ENCODE measurements around the gene CNGA2. TPM values are rescaled to one million over a fixed set of nuclear protein-coding genes. Genes with fewer than 3 reads are reported as not detected.

Gene CNGA2
- total RNA-seq, 1 experiment from 2014 or later = not detected

DNA sequence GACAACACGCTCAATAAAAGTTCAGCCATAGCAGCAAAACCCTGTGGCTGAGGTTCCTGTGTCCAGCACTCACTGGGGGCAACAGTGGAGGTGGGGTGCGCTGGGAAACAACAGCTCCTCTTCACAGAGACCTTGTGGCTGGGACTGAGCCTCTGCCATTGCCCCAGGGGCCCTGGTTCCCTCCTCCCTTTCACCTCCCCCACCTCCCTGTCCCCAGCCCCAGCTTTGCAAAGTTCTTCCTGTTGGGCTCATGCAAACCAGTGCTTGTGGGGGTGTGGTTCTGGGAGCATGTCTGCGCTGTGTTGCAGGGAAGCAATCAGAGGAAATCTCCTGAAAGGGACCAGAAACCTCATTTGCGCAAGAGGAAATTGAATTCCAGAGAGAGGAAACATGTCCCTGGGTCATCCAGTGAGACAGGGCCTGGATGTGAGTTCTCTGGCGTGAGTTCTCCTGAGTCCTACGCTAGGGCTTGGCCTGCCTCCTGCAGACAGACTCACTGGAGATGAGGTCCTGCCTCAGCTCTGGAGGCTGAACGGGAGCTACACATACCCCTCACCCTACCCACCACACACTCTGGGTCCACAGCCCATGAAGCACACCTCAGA, 11.3 kb upstream of the CNGA2 start:
- ChIA-PET CTCF (no interaction called here), POLR2A (no interaction called here)
- Histone ChIP-seq H3K9me3 (no peaks in the 10 kb centered on the region), H3K4me1 (no peaks in the 10 kb centered on the region), H3K27me3 (replicated peaks; ENCODE audit: control insufficient read depth, insufficient read depth, low read length) (no peaks in the 10 kb centered on the region), H3K36me3 (ENCODE audit: control insufficient read depth, insufficient read depth, low read length) (no peaks in the 10 kb centered on the region), H3K4me3 (ENCODE audit: low read depth, low read length) (no peak overlapping the region)
- H3K4me1 Mint-ChIP-seq (ENCODE audit: low read depth, unreplicated experiment) = no peaks in the 10 kb centered on the region
- no peaks in the 10 kb centered on the region for H3K9me3 Mint-ChIP-seq (ENCODE audit: unreplicated experiment)
- H3K36me3 Mint-ChIP-seq (ENCODE audit: insufficient read depth, unreplicated experiment) = no peaks in the 10 kb centered on the region
- peaks cover 3% of the 10 kb centered on the region for H3K27me3 Mint-ChIP-seq (ENCODE audit: insufficient read depth, unreplicated experiment)
- TF ChIP-seq, protein P1, sequence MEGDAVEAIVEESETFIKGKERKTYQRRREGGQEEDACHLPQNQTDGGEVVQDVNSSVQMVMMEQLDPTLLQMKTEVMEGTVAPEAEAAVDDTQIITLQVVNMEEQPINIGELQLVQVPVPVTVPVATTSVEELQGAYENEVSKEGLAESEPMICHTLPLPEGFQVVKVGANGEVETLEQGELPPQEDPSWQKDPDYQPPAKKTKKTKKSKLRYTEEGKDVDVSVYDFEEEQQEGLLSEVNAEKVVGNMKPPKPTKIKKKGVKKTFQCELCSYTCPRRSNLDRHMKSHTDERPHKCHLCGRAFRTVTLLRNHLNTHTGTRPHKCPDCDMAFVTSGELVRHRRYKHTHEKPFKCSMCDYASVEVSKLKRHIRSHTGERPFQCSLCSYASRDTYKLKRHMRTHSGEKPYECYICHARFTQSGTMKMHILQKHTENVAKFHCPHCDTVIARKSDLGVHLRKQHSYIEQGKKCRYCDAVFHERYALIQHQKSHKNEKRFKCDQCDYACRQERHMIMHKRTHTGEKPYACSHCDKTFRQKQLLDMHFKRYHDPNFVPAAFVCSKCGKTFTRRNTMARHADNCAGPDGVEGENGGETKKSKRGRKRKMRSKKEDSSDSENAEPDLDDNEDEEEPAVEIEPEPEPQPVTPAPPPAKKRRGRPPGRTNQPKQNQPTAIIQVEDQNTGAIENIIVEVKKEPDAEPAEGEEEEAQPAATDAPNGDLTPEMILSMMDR (IDR thresholded peaks at IDR 0.05; ENCODE audit: insufficient read depth in 1 of 2, low read depth in 1 of 2, low read length in 1 of 2, severe bottlenecking in 1 of 2, unreplicated experiment in 1 of 2) = no peak
- no peak for DNase-seq
- no peak overlapping the region for H3K4me3 Mint-ChIP-seq (ENCODE audit: unreplicated experiment)
- no TSS peak for BruUV-seq (replicated peaks)
- intact Hi-C loops (cut with micrococcal nuclease; ENCODE audit: unreplicated experiment) = no loop called here
- H3K27ac Mint-ChIP-seq (ENCODE audit: unreplicated experiment) = no peak overlapping the region

DNA sequence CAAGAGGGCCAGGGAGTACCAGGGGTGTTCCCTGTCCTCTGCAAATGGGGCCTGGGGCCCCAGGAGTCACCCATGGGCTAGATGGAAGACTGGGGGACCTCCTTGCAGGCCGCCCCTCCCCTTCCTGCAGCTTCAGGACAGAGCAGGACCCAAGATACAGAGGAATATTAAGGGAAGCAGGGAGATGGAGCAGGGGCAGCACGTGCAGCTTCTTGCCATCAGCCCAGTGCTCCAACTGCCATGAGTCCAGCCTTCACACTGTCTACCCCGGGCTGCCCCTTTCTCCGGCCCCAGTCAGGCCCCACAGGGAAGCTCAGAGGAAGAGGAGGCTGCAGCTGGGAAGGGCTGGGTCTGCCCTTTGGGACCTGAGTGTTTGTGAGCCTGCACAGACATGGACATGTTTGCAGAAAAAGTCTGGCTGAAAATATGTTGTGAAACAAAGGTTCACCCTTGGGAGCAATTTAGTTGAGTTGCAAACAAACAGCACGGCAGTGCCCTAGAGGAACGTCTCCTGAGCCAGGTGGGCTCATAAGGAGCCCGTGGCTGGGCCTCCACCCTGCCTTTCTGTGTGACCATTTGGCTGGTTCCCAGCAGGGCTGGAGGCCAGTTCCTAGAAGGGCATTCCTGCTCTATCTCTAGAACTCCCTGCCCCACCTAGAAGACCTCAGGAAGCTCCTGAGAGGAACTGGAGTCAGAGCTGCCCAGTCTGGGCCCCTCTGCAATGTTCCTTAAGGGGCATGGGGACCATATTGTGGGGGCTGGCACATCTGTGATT, 9.8 kb upstream of the CNGA2 start:
- intact Hi-C loops (cut with micrococcal nuclease; ENCODE audit: unreplicated experiment) = no loop called here
- no peak for DNase-seq
- TF ChIP-seq, protein P1 (IDR thresholded peaks at IDR 0.05; ENCODE audit: insufficient read depth in 1 of 2, low read depth in 1 of 2, low read length in 1 of 2, severe bottlenecking in 1 of 2, unreplicated experiment in 1 of 2) = no peak
- CTCF ChIA-PET = no interaction called here
- H3K9me3 Mint-ChIP-seq (ENCODE audit: unreplicated experiment) = no peaks in the 10 kb centered on the region
- H3K27me3 ChIP-seq (replicated peaks; ENCODE audit: control insufficient read depth, insufficient read depth, low read length) = no peaks in the 10 kb centered on the region
- H3K4me1 ChIP-seq = no peaks in the 10 kb centered on the region
- H3K4me1 Mint-ChIP-seq (ENCODE audit: low read depth, unreplicated experiment) = no peaks in the 10 kb centered on the region
- no peaks in the 10 kb centered on the region for H3K9me3 ChIP-seq
- no peaks in the 10 kb centered on the region for H3K36me3 Mint-ChIP-seq (ENCODE audit: insufficient read depth, unreplicated experiment)
- no peaks in the 10 kb centered on the region for H3K36me3 ChIP-seq (ENCODE audit: control insufficient read depth, insufficient read depth, low read length)
- no TSS peak for BruUV-seq (replicated peaks)
- POLR2A ChIA-PET = no interaction called here
- H3K4me3 Mint-ChIP-seq (ENCODE audit: unreplicated experiment) = no peak overlapping the region
- H3K27ac Mint-ChIP-seq (ENCODE audit: unreplicated experiment) = no peak overlapping the region
- no peaks in the 10 kb centered on the region for H3K27me3 Mint-ChIP-seq (ENCODE audit: insufficient read depth, unreplicated experiment)
- H3K4me3 ChIP-seq (ENCODE audit: low read depth, low read length) = no peak overlapping the region

DNA sequence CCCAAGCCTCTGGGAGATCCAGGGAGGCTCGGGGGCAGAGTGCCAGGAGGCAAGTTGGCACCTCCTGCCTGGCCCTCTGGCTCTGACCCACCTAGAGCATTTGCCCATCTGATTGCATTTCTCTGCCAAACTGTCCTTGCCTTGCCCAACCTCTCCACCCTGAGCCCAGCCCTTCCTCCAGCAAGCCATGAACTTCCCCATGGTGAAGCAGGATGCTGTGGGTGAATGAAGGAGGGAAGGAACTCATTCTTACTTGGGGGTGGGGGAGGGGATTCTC, 9.3 kb upstream of the CNGA2 start:
- H3K36me3 ChIP-seq (ENCODE audit: control insufficient read depth, insufficient read depth, low read length) = no peaks in the 10 kb centered on the region
- Mint-ChIP-seq H3K27ac (ENCODE audit: unreplicated experiment) (no peak overlapping the region), H3K4me1 (ENCODE audit: low read depth, unreplicated experiment) (no peaks in the 10 kb centered on the region), H3K9me3 (ENCODE audit: unreplicated experiment) (no peaks in the 10 kb centered on the region), H3K36me3 (ENCODE audit: insufficient read depth, unreplicated experiment) (no peaks in the 10 kb centered on the region), H3K4me3 (ENCODE audit: unreplicated experiment) (no peak overlapping the region), H3K27me3 (ENCODE audit: insufficient read depth, unreplicated experiment) (peaks cover 3% of the 10 kb centered on the region)
- ChIA-PET POLR2A (no interaction called here), CTCF (no interaction called here)
- TF ChIP-seq, protein P1 (IDR thresholded peaks at IDR 0.05; ENCODE audit: insufficient read depth in 1 of 2, low read depth in 1 of 2, low read length in 1 of 2, severe bottlenecking in 1 of 2, unreplicated experiment in 1 of 2) = no peak
- no peaks in the 10 kb centered on the region for H3K4me1 ChIP-seq
- H3K9me3 ChIP-seq = no peaks in the 10 kb centered on the region
- no TSS peak for BruUV-seq (replicated peaks)
- H3K27me3 ChIP-seq (replicated peaks; ENCODE audit: control insufficient read depth, insufficient read depth, low read length) = no peaks in the 10 kb centered on the region
- H3K4me3 ChIP-seq (ENCODE audit: low read depth, low read length) = no peak overlapping the region
- DNase-seq = no peak
- intact Hi-C loops (cut with micrococcal nuclease; ENCODE audit: unreplicated experiment) = no loop called here
